BJ (cell line): ENCODE data around the gene TRABD2A. TPM values are rescaled to one million over a fixed set of nuclear protein-coding genes. Genes with fewer than 3 reads are reported as not detected.

Experiments used
- CTCF ChIA-PET: fragments of 350-600 bp; formaldehyde crosslinking; extraction: SDS; loops from one replicate; lab custom pipeline; 2021; ENCODE audit warnings: antibody characterized with exemption, inconsistent platforms; lab: Yijun Ruan, JAX
- POLR2A ChIA-PET: fragments of 300-600 bp; sonication (Branson Sonifier 250); formaldehyde crosslinking; extraction: SDS; loops from one replicate; lab custom pipeline; 2021; ENCODE audit warnings: antibody characterized with exemption; lab: Charles Lee
- DNase-seq: peaks from one replicate; pipeline ENCODE4 v3.0.0-alpha.2; 2011; ENCODE audit warnings: low read depth
- H3K27me3 ChIP-seq: 2 replicates; pipeline ENCODE4 v1.6.0; 2011; ENCODE audit warnings: low read length; ENCODE audit not compliant: control insufficient read depth, insufficient read depth
- H3K36me3 ChIP-seq: 2 replicates; pipeline ENCODE4 v1.5.1; 2011; ENCODE audit warnings: low read length; ENCODE audit not compliant: control insufficient read depth, insufficient read depth
- H3K4me3 ChIP-seq: 2 replicates; pipeline ENCODE4 v1.5.1; 2011; ENCODE audit warnings: low read depth, mild to moderate bottlenecking, control low read depth, low read length
- CTCF ChIP-seq: IDR thresholded peaks from 2 replicates; pipeline ENCODE4 v1.5.1; 2011; ENCODE audit warnings: low read depth, mild to moderate bottlenecking, control low read depth, inconsistent platforms, low read length, moderate library complexity; ENCODE audit not compliant: insufficient read depth
- polyA plus RNA-seq: library from polyadenylated mRNA; depleted of rRNA; stranded (reverse); fragments of >200 nt; gene quantifications from 2 replicates; pipeline ENCODE4 v1.2.3, GENCODE V29; 2011

TRABD2A gene
- polyA plus RNA-seq, 1 experiment: 3.8 TPM

GRCh38 chr2:84851876-84852275 lies 29.0 kb downstream of the TRABD2A start:
- no peak for DNase-seq
- ChIA-PET POLR2A (no interaction called here), CTCF (interaction anchor here (0.6 kb wide), 1 partner anchor 10 kb away, joined by 3 read pairs; no protein-coding TSS in a partner anchor)
- no peak for TF ChIP-seq CTCF
- no peaks in the 10 kb centered on the region; the same call in 1 of the 2 replicates for H3K27me3 ChIP-seq
- H3K4me3 ChIP-seq: no peak overlapping the region
- no peaks in the 10 kb centered on the region for H3K36me3 ChIP-seq

DNA sequence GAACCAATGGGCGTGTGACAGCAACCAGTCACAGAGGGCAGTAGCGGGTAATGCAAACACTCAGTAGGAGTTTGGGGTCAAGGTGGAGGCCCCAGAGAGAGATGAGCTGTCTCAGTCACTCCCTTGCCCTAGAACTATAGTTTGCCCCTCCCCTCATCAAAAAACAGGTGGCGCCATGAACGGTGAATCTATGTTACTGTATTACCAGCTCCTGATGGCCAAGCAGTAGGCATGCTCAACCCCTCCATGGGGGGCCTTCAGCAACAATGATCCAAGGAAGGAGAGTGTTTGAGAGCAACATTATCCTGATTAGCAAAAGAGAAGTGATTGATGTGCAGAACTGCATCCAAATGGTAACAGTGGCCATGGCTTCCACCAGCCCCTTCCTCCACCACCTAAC lies 30.4 kb downstream of the TRABD2A start:
- no peaks in the 10 kb centered on the region; the same call in 1 of the 2 replicates for H3K27me3 ChIP-seq
- no peaks in the 10 kb centered on the region for H3K36me3 ChIP-seq
- no peak overlapping the region for H3K4me3 ChIP-seq
- CTCF ChIA-PET: interaction anchor here (0.8 to 1.4 kb wide), 2 partner anchors 9 to 14 kb away, joined by 3 to 5 read pairs; no protein-coding TSS in a partner anchor
- TF ChIP-seq CTCF: no peak
- POLR2A ChIA-PET: no interaction called here
- no peak for DNase-seq

- Histone ChIP-seq H3K36me3 (no peaks in the 10 kb centered on the region), H3K4me3 (no peak overlapping the region), H3K27me3 (no peaks in the 10 kb centered on the region; the same call in 1 of the 2 replicates)
- POLR2A ChIA-PET: no interaction called here
- TF ChIP-seq CTCF: no peak
- CTCF ChIA-PET: interaction anchor here (0.6 to 0.9 kb wide), 4 partner anchors 9 to 77 kb away, joined by 3 read pairs; no protein-coding TSS in a partner anchor
- DNase-seq: no peak
Observed at GRCh38 chr2:84849271-84849952, 31.5 kb downstream of the TRABD2A start.

- CTCF ChIA-PET: no interaction called here
- no peaks in the 10 kb centered on the region for H3K36me3 ChIP-seq
- DNase-seq: no peak
- TF ChIP-seq CTCF: no peak
- H3K27me3 ChIP-seq: no peaks in the 10 kb centered on the region; the same call in 1 of the 2 replicates
- no peak overlapping the region for H3K4me3 ChIP-seq
- POLR2A ChIA-PET: no interaction called here
Observed at GRCh38 chr2:84847326-84848050, 33.4 kb downstream of the TRABD2A start.

DNA sequence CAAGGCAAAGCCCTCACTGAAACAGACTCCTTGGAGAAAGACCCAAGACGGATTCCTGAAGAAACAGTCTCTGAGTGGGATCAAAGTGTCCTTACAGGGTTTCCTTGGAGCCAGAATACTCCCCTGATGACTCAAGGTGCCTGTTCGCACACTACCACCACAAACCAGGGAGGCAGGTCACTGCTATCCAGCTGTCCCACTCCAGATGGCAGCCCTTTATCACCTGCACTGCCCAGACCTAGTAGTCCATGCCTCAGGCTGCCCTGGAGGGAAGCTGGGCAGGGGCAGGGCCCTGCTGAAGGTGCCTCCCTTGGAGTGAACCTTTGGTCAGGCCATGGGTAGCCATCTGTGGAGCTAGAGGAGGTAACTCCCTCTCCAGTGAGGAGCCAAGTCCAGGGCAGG lies 34.1 kb downstream of the TRABD2A start:
- ChIA-PET POLR2A (no interaction called here), CTCF (interaction anchor here (0.7 kb wide), 2 partner anchors 33 to 354 kb away, joined by 3 to 5 read pairs; no protein-coding TSS in a partner anchor)
- Histone ChIP-seq H3K36me3 (no peaks in the 10 kb centered on the region), H3K4me3 (no peak overlapping the region), H3K27me3 (no peaks in the 10 kb centered on the region; the same call in 1 of the 2 replicates)
- no peak for DNase-seq
- TF ChIP-seq CTCF: no peak
